Measurements from ENCODE around the gene LMNA. TPM values are rescaled to one million over a fixed set of nuclear protein-coding genes. Genes with fewer than 3 reads are reported as not detected.

Gene LMNA
- total and polyA plus RNA-seq, 2 donors (not counting 1 experiment from before 2014, with no cell fraction given), result 19.4 to 28.7 TPM

DNA sequence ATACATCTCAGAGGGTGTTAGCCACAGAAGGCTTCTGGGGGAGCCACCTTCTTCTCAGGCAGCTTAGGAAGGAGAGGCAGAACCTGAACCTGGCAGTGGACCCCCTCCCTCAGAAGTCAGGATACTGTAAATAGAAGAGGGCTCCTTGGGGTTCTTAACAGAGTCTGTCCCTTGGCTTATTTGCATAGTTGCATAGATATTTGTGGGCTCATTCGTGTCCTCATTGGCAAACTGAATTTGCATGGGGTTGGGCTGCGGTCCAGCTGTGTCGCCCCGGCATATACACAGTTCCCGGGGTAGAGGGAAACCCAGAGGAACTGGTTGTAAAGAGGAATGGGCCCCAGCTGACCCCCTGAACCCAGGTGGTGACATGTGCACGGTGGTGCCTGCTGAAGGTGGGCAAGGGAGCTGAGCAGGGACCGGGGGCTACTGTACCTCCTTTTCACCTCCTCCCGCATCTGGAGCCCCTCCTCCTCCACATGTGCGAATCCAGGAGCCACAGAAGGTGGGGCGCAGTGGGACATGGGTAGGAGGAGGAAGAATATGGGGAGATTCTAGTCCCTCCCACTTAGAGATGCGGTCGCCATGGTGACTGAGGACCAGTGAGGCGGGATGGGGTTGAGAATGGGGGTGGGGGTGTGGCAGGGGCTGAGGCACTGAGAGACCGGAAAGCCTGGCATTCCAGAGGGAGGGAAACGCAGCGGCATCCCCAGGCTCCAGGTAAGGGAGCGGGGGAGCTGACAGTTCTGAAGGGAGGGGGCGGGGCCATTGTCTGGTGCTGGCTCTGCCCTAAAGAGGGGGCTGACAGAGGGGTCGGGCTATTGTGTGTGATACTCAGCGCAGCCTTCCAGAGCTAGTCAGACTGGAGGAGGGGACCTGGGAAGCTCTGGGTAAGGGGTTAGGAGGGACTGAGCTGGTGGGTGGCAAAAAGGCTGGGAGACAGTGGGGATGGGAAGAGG lies 35.1 kb downstream of the LMNA start:
- Mint-ChIP-seq H3K9me3 (ENCODE audit: insufficient read depth) (no peaks in the 10 kb centered on the region), H3K4me1 (peaks cover 80% of the 10 kb centered on the region), H3K27me3 (peaks cover 8% of the 10 kb centered on the region), H3K27ac (peak overlapping the region; percentile 82), H3K4me3 (peak overlapping the region; percentile 77)
- no peak overlapping the region for H2AFZ ChIP-seq (ENCODE audit: insufficient read depth, low read depth, low read length, poor library complexity, severe bottlenecking)
- no peaks in the 10 kb centered on the region for H3K9me3 ChIP-seq (ENCODE audit: control extremely low read depth in 1 of 3, control insufficient read depth in 2 of 3, insufficient read depth in 1 of 3, low read length in 2 of 3)
- peak overlapping the region in 1 of 2 donors; percentile 32 for H3K27ac ChIP-seq (ENCODE audit: low read length in 2 of 2)
- H3K4me1 ChIP-seq (ENCODE audit: control insufficient read depth in 2 of 2, insufficient read depth in 2 of 2, low read length in 2 of 2), result peaks cover 77 to 89% of the 10 kb centered on the region in 2 donors
- peaks cover 9% of the 10 kb centered on the region for H3K79me2 ChIP-seq (ENCODE audit: control insufficient read depth, insufficient read depth, low read length)
- WGBS (ENCODE audit: insufficient coverage), result 58% methylated on average over 16 of the region's 20 CpGs
- peaks cover 0 to 12% (median 3%) of the 10 kb centered on the region in 4 experiments for H3K27me3 ChIP-seq (replicated peaks in 1 of 4; ENCODE audit: control extremely low read depth in 1 of 4, control insufficient read depth in 3 of 4, insufficient read depth in 4 of 4, low read length in 3 of 4)
- H3K4me2 ChIP-seq (replicated peaks; ENCODE audit: low read depth, low read length, poor library complexity, severe bottlenecking), result peak overlapping the region; percentile 66
- peak; percentile 80 for DNase-seq
- no peak overlapping the region for H3K4me3 ChIP-seq (ENCODE audit: control extremely low read depth in 1 of 5, extremely low read depth in 1 of 5, insufficient read depth in 1 of 5, low read depth in 2 of 5, low read length in 4 of 5)
- H3K9ac ChIP-seq (ENCODE audit: low read length), result peak overlapping the region; percentile 5
- ChIA-PET CTCF (interaction anchor here (0.6 to 14.3 kb wide), 11 partner anchors 14 to 75 kb away, joined by 3 to 381 read pairs (median 3); partner anchors contain the start of gene PMF1), POLR2A (interaction anchor here (1.4 kb wide), 1 partner anchor 63 kb away, joined by 8 read pairs; the partner anchor contains the start of gene PMF1)
- no peaks in the 10 kb centered on the region for H3K36me3 ChIP-seq (replicated peaks in 1 of 2; ENCODE audit: control extremely low read depth in 1 of 2, control insufficient read depth in 1 of 2, extremely low read depth in 1 of 2, insufficient read depth in 2 of 2, low read length in 1 of 2)
- TF ChIP-seq, protein P1, sequence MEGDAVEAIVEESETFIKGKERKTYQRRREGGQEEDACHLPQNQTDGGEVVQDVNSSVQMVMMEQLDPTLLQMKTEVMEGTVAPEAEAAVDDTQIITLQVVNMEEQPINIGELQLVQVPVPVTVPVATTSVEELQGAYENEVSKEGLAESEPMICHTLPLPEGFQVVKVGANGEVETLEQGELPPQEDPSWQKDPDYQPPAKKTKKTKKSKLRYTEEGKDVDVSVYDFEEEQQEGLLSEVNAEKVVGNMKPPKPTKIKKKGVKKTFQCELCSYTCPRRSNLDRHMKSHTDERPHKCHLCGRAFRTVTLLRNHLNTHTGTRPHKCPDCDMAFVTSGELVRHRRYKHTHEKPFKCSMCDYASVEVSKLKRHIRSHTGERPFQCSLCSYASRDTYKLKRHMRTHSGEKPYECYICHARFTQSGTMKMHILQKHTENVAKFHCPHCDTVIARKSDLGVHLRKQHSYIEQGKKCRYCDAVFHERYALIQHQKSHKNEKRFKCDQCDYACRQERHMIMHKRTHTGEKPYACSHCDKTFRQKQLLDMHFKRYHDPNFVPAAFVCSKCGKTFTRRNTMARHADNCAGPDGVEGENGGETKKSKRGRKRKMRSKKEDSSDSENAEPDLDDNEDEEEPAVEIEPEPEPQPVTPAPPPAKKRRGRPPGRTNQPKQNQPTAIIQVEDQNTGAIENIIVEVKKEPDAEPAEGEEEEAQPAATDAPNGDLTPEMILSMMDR (IDR thresholded peaks at IDR 0.05), result no peak
- no peak for TF ChIP-seq EZH2 (IDR thresholded peaks at IDR 0.05; ENCODE audit: borderline replicate concordance, insufficient read depth, low read depth, low read length, poor library complexity, severe bottlenecking)
- no peaks in the 10 kb centered on the region for H4K20me1 ChIP-seq (ENCODE audit: control insufficient read depth, insufficient read depth, low read length, poor library complexity, severe bottlenecking)
- ATAC-seq (ENCODE audit: low read depth), result peak; percentile 19
- intact Hi-C loops (cut with micrococcal nuclease), result loop anchor here (10.0 kb wide), 1 partner anchor 165 kb away; no protein-coding TSS in a partner anchor
